T1000 (cell line): ENCODE measurements around the gene MERTK.
"Not testable (repeated sequence)": the region's sequence is repeated elsewhere in the genome, so short reads cannot be mapped to it uniquely, and the experiment has no call there.

Experiments used
- DNase-seq: peaks from one replicate; lab custom pipeline; 2025; ENCODE audit warnings: mixed read lengths; lab: John Stamatoyannopoulos, UW

MERTK gene

GRCh38 chr2:111909997-111910396 is 11.6 kb downstream of the MERTK start:
- DNase-seq = not testable (repeated sequence)

GRCh38 chr2:111910609-111911277 is 12.3 kb downstream of the MERTK start:
- no peak for DNase-seq

DNA sequence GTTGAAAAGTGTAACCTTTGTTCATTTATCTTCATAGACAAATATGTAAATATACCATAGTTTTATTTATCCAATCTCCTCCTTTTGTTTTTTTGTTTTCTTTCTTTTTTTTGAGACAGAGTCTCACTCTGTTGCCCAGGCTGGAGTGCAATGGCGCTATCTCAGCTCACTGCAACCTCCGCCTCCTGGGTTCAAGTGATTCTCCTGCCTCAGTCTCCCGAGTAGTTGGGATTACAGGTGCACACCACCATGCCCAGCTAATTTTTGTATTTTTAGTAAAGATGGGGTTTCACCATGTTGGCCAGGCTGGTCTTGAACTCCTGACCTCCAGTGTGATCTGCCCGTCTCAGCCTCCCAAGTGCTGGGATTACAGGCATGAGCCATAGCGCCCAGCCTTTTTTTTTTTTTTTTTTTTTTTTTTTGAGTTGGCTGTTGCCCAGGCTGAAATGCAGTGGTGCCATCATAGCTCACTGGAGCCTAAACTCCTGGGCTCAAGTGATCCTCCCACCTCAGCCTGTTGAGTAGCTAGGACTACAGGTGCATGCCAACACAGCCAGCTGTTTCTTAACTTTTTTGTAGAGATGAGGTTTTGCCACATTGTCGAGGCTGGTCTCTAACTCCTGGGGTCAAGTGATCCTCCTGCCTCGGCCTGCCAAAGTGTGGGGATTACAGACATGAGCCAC is 13.0 kb downstream of the MERTK start:
- not testable (repeated sequence) for DNase-seq

GRCh38 chr2:111912547-111912946 is 14.1 kb downstream of the MERTK start:
- DNase-seq = no peak

GRCh38 chr2:111917106-111917505 is 18.7 kb downstream of the MERTK start:
- no peak for DNase-seq

- DNase-seq = no peak
Measured at GRCh38 chr2:111918383-111918806, 20.0 kb downstream of the MERTK start.

GRCh38 chr2:111919365-111919764 is 21.0 kb downstream of the MERTK start:
- DNase-seq = no peak

- DNase-seq = no peak
Measured at GRCh38 chr2:111919794-111920608, 21.6 kb downstream of the MERTK start.

DNA sequence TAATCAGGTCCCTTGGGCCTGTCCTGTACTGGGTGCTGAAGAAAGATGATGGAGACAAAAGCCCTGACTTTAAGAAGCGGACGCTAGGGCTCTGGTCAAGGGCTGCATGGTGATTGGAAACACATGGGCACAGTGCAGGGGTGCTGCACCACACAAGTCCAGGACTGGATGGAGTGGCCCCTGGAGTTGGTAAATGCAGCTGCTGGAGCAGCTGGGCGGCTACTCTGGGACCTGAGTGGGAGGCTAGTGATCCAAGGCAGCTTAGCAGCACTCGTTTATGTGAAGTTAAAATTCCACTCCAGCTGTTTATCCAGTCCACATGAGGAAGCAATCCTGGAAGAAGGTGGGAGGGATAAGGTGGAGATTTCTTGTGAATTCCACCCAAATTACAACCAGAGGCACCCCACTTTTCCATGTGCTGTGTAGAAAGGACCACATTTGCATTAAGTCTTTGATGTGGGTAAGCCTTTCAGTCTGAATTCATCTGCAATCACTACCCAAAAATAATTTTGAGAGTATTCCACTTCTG is 24.9 kb downstream of the MERTK start:
- DNase-seq = no peak

GRCh38 chr2:111924617-111925107 is 26.3 kb downstream of the MERTK start:
- no peak for DNase-seq

- DNase-seq = no peak
Measured at GRCh38 chr2:111927723-111928122, 29.3 kb downstream of the MERTK start.

GRCh38 chr2:111930409-111930808 is 32.0 kb downstream of the MERTK start:
- DNase-seq = no peak

DNA sequence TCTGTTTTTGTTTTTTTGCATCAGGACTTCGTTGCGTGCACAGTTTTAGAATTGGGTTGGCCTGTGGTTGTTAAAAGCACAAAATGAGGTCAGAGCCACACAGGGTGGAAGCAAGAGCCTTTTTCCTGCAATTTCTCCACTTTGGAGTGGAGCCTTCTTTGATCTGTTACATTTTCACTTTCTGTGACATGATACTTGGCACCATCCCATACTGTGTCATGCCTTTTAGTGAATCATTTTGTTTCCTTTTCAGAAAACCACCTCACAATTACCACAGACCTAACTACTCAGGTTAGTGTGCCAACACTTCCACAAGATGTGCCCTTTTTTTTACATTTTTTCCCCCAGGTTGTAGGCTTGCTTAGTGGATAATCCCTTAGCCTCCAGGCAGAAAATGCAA is 32.5 kb downstream of the MERTK start:
- DNase-seq = no peak

DNA sequence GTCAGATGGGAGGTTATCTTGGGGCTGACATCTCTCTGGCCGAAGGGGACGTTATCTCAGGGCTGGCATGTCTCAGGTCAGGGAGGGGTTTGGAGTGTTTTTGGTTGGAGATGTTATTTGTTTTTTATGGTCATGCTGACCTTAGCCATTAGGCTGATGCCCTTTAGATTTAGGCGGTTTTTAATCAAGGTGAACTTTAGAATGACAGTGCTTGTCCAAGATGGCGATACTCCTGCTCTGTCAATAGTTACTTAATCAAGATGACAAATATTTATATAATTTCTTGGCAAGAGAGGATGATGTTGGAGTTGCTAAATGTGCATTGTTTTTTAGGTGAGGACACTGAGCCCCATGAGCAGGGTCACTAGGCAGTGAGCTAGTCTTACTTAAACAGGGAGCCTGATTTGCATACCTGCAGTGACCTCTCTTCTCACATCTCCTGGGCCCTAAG is 34.5 kb downstream of the MERTK start:
- no peak for DNase-seq

GRCh38 chr2:111933900-111934299 is 35.5 kb downstream of the MERTK start:
- not testable (repeated sequence) for DNase-seq

GRCh38 chr2:111936881-111937280 is 38.5 kb downstream of the MERTK start:
- no peak for DNase-seq

- no peak for DNase-seq
Measured at GRCh38 chr2:111938392-111938791, 40.0 kb downstream of the MERTK start.

- DNase-seq = no peak
Measured at GRCh38 chr2:111940333-111941196, 42.2 kb downstream of the MERTK start.

- no peak for DNase-seq
Measured at GRCh38 chr2:111941531-111941930, 43.1 kb downstream of the MERTK start.

DNA sequence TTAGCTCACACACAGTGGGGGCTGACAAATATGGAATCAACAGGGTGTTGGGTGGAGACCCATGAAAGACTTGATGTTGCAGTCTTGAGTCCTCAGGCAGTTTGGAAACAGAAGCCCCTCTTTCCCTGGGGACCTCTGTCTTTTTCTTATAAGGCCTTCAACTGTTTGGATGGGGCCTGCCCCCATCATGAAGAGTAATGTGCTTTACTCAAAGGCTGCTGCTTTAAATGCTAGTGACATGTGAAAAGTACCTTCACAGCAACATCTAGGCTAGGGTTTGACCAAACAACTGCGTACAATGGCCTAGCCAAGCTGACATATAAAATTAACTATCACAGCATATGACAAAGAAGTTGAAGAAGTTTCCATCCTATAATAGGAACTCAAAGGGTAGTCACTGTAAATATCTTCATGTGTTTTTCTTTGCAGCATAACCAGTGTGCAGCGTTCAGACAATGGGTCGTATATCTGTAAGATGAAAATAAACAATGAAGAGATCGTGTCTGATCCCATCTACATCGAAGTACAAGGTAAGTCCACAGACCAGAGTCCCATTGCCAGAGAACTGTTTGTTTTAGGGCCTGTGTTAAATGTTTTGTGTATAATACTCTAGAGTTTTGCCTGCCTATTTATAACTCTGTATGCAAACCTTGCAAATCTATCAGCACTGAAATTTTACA is 46.3 kb downstream of the MERTK start:
- DNase-seq = no peak
